HCT116 (cell line): Measurements from ENCODE around the gene SIRPA.

Source experiments
- CTCF ChIP-seq, 3 experiments: fragments of 200-600 bp in 1 of 3; sonication (generic) in 1 of 3; IDR thresholded peaks in 2 of 3; conservative IDR thresholded peaks in 1 of 3; 2 replicates each; pipeline ENCODE4 v1.5.1; 2012 to 2017; ENCODE audit warnings: low read depth in 2 of 3, low read length in 2 of 3, antibody characterized with exemption in 1 of 3, borderline replicate concordance in 1 of 3, control low read depth in 1 of 3, mild to moderate bottlenecking in 1 of 3, mixed read lengths in 1 of 3, mixed run types in 1 of 3, moderate library complexity in 1 of 3; ENCODE audit not compliant: insufficient read depth in 1 of 3
- RAD21 ChIP-seq: IDR thresholded peaks from 2 replicates; pipeline ENCODE4 v1.6.1; 2012; ENCODE audit warnings: low read depth, mild to moderate bottlenecking
- TF ChIP-seq, protein P1 (sequence below): IDR thresholded peaks from 2 replicates; pipeline ENCODE4 v1.6.1; 2012

DNA sequence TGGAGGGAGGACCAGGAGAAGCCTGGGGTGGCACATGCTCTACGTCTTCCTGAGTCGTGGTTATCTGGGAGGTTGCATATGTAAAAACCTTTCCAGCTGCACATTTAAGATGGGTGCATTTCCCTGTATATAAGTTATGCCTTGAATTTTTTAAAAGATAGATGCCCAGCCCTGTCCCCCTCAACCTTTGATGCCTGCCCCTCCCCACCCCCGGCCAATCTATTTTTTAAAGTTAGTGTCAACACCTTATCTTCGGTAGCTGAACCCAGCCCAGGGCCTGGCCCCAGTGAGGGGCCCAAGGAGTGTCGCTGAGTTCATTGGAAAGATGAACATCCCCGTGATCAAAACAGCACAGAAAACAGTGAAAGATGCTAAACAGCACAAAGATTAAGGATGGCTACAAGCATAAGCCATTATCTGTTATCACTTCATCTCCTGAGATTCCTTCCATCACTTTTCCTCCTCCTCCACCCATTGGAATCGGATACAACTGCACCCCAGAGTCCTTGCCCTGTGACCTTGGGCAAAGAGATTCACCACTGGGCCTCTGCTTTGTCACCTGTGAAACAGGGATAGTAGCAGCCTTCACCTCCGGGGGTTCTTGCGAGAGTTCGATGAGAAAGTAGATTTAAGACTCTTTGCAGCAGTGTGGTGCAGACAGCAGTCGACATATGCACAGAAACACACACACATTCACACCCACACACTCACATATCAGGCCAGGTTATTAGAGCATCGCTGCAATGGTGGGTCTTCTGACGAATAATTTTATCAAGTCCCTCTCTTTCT lies 47.5 kb downstream of the SIRPA start:
- TF ChIP-seq, protein P1, sequence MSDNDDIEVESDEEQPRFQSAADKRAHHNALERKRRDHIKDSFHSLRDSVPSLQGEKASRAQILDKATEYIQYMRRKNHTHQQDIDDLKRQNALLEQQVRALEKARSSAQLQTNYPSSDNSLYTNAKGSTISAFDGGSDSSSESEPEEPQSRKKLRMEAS: no peak
- TF ChIP-seq CTCF (IDR thresholded peaks at IDR 0.05 in 2 of 3, conservative IDR thresholded peaks at IDR 0.05 in 1 of 3; ENCODE audit: borderline replicate concordance in 1 of 3, insufficient read depth in 1 of 3, low read depth in 2 of 3, low read length in 2 of 3): no peak
- TF ChIP-seq RAD21: no peak
